Measurements from ENCODE around the gene TTC7B. TPM values are rescaled to one million over a fixed set of nuclear protein-coding genes. Genes with fewer than 3 reads are reported as not detected.

The TTC7B gene
- total and polyA plus RNA-seq, 2 experiments from 2014 or later: 5.2 to 28.2 TPM

GRCh38 chr14:90777830-90778485, 38.3 kb downstream of the TTC7B start:
- 84 to 87% methylated on average over 11 of the region's 11 CpGs for WGBS, 2 experiments (ENCODE audit: low coverage in 1 of 2, low lambda C conversion rate in 2 of 2, missing lambda C conversion rate in 2 of 2)
- no peak overlapping the region for H3K9ac ChIP-seq
- H3K79me2 ChIP-seq (ENCODE audit: insufficient read depth): no peaks in the 10 kb centered on the region
- peaks cover 5% of the 10 kb centered on the region for H3K4me1 ChIP-seq (ENCODE audit: insufficient read depth)
- H3K9me3 ChIP-seq (ENCODE audit: low read depth): no peaks in the 10 kb centered on the region
- peaks cover 15% of the 10 kb centered on the region for H3F3A ChIP-seq (ENCODE audit: insufficient read depth)
- TF ChIP-seq EZH2 (IDR thresholded peaks at IDR 0.05; ENCODE audit: insufficient read depth, poor library complexity, severe bottlenecking) (no peak), EZH2phosphoT487 (IDR thresholded peaks at IDR 0.05; ENCODE audit: insufficient read depth, low read depth) (no peak)
- no peak overlapping the region for H3K4me2 ChIP-seq (ENCODE audit: unreplicated experiment)
- H2AFZ ChIP-seq: no peak overlapping the region
- no peaks in the 10 kb centered on the region for H3K9me2 ChIP-seq (ENCODE audit: insufficient read depth)
- no peak for DNase-seq
- no peak overlapping the region for H3K27ac ChIP-seq
- H3K36me3 ChIP-seq (ENCODE audit: low read depth): no peaks in the 10 kb centered on the region
- no peaks in the 10 kb centered on the region for H4K20me1 ChIP-seq (ENCODE audit: insufficient read depth)
- H3K27me3 ChIP-seq (replicated peaks; ENCODE audit: insufficient read depth): no peaks in the 10 kb centered on the region
- in situ Hi-C loops (cut with MboI): no loop called here
- no peak overlapping the region for H3K4me3 ChIP-seq

- Histone ChIP-seq H3K27ac (no peak overlapping the region), H3K4me2 (ENCODE audit: unreplicated experiment) (no peak overlapping the region), H3K36me3 (ENCODE audit: low read depth) (no peaks in the 10 kb centered on the region), H3K9ac (no peak overlapping the region), H3K27me3 (replicated peaks; ENCODE audit: insufficient read depth) (no peaks in the 10 kb centered on the region), H3K4me3 (no peak overlapping the region), H3K79me2 (ENCODE audit: insufficient read depth) (no peaks in the 10 kb centered on the region), H3K4me1 (ENCODE audit: insufficient read depth) (peaks cover 5% of the 10 kb centered on the region), H4K20me1 (ENCODE audit: insufficient read depth) (no peaks in the 10 kb centered on the region), H3K9me2 (ENCODE audit: insufficient read depth) (no peaks in the 10 kb centered on the region), H3K9me3 (ENCODE audit: low read depth) (no peaks in the 10 kb centered on the region), H3F3A (ENCODE audit: insufficient read depth) (peaks cover 15% of the 10 kb centered on the region), H2AFZ (no peak overlapping the region)
- WGBS, 2 experiments (ENCODE audit: low coverage in 1 of 2, low lambda C conversion rate in 2 of 2, missing lambda C conversion rate in 2 of 2): 94 to 96% methylated on average over 2 of the region's 2 CpGs
- no peak for TF ChIP-seq EZH2 (IDR thresholded peaks at IDR 0.05; ENCODE audit: insufficient read depth, poor library complexity, severe bottlenecking)
- TF ChIP-seq EZH2phosphoT487 (IDR thresholded peaks at IDR 0.05; ENCODE audit: insufficient read depth, low read depth): no peak
- no peak for DNase-seq
- in situ Hi-C loops (cut with MboI): no loop called here
Observed at GRCh38 chr14:90777358-90777757, 38.9 kb downstream of the TTC7B start.

GRCh38 chr14:90775441-90775840, 40.8 kb downstream of the TTC7B start:
- no peak overlapping the region for H3K4me3 ChIP-seq
- H2AFZ ChIP-seq: no peak overlapping the region
- no peaks in the 10 kb centered on the region for H4K20me1 ChIP-seq (ENCODE audit: insufficient read depth)
- H3F3A ChIP-seq (ENCODE audit: insufficient read depth): 0 out of 2 replicates have a peak, but pooled peaks cover 2% of the 10 kb centered on the region
- no peaks in the 10 kb centered on the region for H3K79me2 ChIP-seq (ENCODE audit: insufficient read depth)
- no peaks in the 10 kb centered on the region for H3K36me3 ChIP-seq (ENCODE audit: low read depth)
- H3K27ac ChIP-seq: no peak overlapping the region
- no peaks in the 10 kb centered on the region for H3K9me3 ChIP-seq (ENCODE audit: low read depth)
- H3K4me1 ChIP-seq (ENCODE audit: insufficient read depth): no peaks in the 10 kb centered on the region
- in situ Hi-C loops (cut with MboI): no loop called here
- no peak overlapping the region for H3K4me2 ChIP-seq (ENCODE audit: unreplicated experiment)
- DNase-seq: no peak
- no peaks in the 10 kb centered on the region for H3K9me2 ChIP-seq (ENCODE audit: insufficient read depth)
- WGBS, 2 experiments (ENCODE audit: low coverage in 1 of 2, low lambda C conversion rate in 2 of 2, missing lambda C conversion rate in 2 of 2): 88 to 91% methylated on average over 4 of the region's 4 CpGs
- TF ChIP-seq EZH2 (IDR thresholded peaks at IDR 0.05; ENCODE audit: insufficient read depth, poor library complexity, severe bottlenecking): no peak
- no peaks in the 10 kb centered on the region for H3K27me3 ChIP-seq (replicated peaks; ENCODE audit: insufficient read depth)
- no peak overlapping the region for H3K9ac ChIP-seq

- H4K20me1 ChIP-seq (ENCODE audit: insufficient read depth): no peaks in the 10 kb centered on the region
- no peaks in the 10 kb centered on the region for H3F3A ChIP-seq (ENCODE audit: insufficient read depth)
- no peaks in the 10 kb centered on the region for H3K9me3 ChIP-seq (ENCODE audit: low read depth)
- H3K27ac ChIP-seq: no peak overlapping the region
- no peaks in the 10 kb centered on the region for H3K4me1 ChIP-seq (ENCODE audit: insufficient read depth)
- no peak for DNase-seq
- TF ChIP-seq EZH2 (IDR thresholded peaks at IDR 0.05; ENCODE audit: insufficient read depth, poor library complexity, severe bottlenecking) (no peak), EZH2phosphoT487 (IDR thresholded peaks at IDR 0.05; ENCODE audit: insufficient read depth, low read depth) (no peak)
- H3K36me3 ChIP-seq (ENCODE audit: low read depth): 0 out of 2 replicates have a peak, but pooled peaks cover 7% of the 10 kb centered on the region
- no peak overlapping the region for H3K4me2 ChIP-seq (ENCODE audit: unreplicated experiment)
- no peak overlapping the region for H3K9ac ChIP-seq
- no peaks in the 10 kb centered on the region for H3K27me3 ChIP-seq (replicated peaks; ENCODE audit: insufficient read depth)
- no peak overlapping the region for H3K4me3 ChIP-seq
- H3K9me2 ChIP-seq (ENCODE audit: insufficient read depth): no peaks in the 10 kb centered on the region
- H2AFZ ChIP-seq: no peak overlapping the region
- in situ Hi-C loops (cut with MboI): no loop called here
- 91 to 94% methylated on average over 5 of the region's 5 CpGs for WGBS, 2 experiments (ENCODE audit: low coverage in 1 of 2, low lambda C conversion rate in 2 of 2, missing lambda C conversion rate in 2 of 2)
- no peaks in the 10 kb centered on the region for H3K79me2 ChIP-seq (ENCODE audit: insufficient read depth)
Observed at GRCh38 chr14:90774316-90774715, 41.9 kb downstream of the TTC7B start.
